PFSK-1 (cell line): ENCODE results near the gene PON1.

ENCODE experiments used
- FOXP2 ChIP-seq: optimal IDR thresholded peaks from 2 replicates; pipeline ENCODE3; 2011; ENCODE audit warnings: borderline replicate concordance, control low read depth, inconsistent platforms; ENCODE audit not compliant: insufficient read depth; ENCODE audit errors: extremely low read length, extremely low read depth
- POLR2AphosphoS5 ChIP-seq: IDR thresholded peaks from 2 replicates; pipeline ENCODE4 v1.6.1; 2012; ENCODE audit warnings: low read depth, mild to moderate bottlenecking, control low read depth, low read length, moderate library complexity
- REST ChIP-seq, 2 experiments: IDR thresholded peaks; 2 replicates each; pipeline versions ENCODE4 v1.6.1 to v1.8.0; 2011 to 2012; ENCODE audit warnings: low read depth in 2 of 2, low read length in 2 of 2, control low read depth in 1 of 2, inconsistent platforms in 1 of 2, mild to moderate bottlenecking in 1 of 2, moderate library complexity in 1 of 2; ENCODE audit not compliant: insufficient read depth in 1 of 2
- SIN3A ChIP-seq: IDR thresholded peaks from 2 replicates; pipeline ENCODE4 v1.6.1; 2012; ENCODE audit warnings: mild to moderate bottlenecking, low read length, moderate library complexity, borderline replicate concordance; ENCODE audit not compliant: insufficient read depth
- TAF1 ChIP-seq: IDR thresholded peaks from 2 replicates; pipeline ENCODE4 v1.6.1; 2012; ENCODE audit warnings: low read length, control low read depth, borderline replicate concordance; ENCODE audit not compliant: insufficient read depth

DNA sequence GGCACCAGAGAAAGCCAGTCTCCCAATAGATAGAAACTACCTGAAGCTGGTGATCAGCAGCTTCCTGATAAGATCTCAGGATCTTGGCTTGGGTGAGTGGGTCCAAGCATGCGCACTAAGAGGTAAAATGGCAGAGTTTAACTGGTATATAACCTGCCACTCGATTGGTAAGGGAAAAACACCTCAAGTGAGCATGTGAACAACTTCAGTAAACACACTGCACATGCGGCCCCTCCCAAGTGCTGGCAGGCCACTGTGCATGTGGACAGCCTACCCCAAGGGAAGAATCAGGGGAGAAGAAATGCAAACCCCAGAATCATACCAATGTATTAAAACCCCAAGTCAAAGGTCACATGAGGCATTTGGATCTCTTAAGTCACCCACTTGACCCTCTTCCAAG lies 17.7 kb upstream of the PON1 start:
- no peak for TF ChIP-seq POLR2AphosphoS5
- TF ChIP-seq REST (IDR thresholded peaks at IDR 0.05; ENCODE audit: insufficient read depth in 1 of 2, low read depth in 2 of 2, low read length in 2 of 2), result no peak
- TF ChIP-seq TAF1, result no peak
- no peak for TF ChIP-seq FOXP2
- TF ChIP-seq SIN3A, result no peak
